Caco-2 (cell line): ENCODE data around the gene KCNH2. TPM values are rescaled to one million over a fixed set of nuclear protein-coding genes. Genes with fewer than 3 reads are reported as not detected.

Source experiments
- total RNA-seq: library from RNA; stranded (reverse); gene quantifications from 2 replicates; pipeline ENCODE4 v1.2.3, GENCODE V29; 2022

The KCNH2 gene
- total RNA-seq, 1 experiment from 2014 or later, result 0.66 TPM

Other genes with a start within 250 kb of the KCNH2 start
- gene GIMAP5, start 240.9 kb downstream of the KCNH2 start, total RNA-seq, result not detected in 2 replicates
- 31.4 and 35.8 TPM in 2 replicates for gene TMEM176B, start 178.0 kb downstream of the KCNH2 start, total RNA-seq
- gene TMEM176A, start 177.6 kb downstream of the KCNH2 start, total RNA-seq, result 38.7 and 49.6 TPM in 2 replicates
- 3.5 and 4.5 TPM in 2 replicates for gene AOC1, start 125.8 kb downstream of the KCNH2 start, total RNA-seq
- gene NOS3, start 12.7 kb upstream of the KCNH2 start, total RNA-seq, result 1.1 TPM in 1 of 2 replicates, not detected in the other
- gene ATG9B, start 46.2 kb upstream of the KCNH2 start, total RNA-seq, result 4.3 and 4.8 TPM in 2 replicates
- 30.1 and 30.8 TPM in 2 replicates for gene ABCB8, start 50.1 kb upstream of the KCNH2 start, total RNA-seq
- 0.70 and 1.1 TPM in 2 replicates for gene ASIC3, start 70.2 kb upstream of the KCNH2 start, total RNA-seq
- 23.8 and 25.2 TPM in 2 replicates for gene CDK5, start 79.6 kb upstream of the KCNH2 start, total RNA-seq
- gene SLC4A2, start 81.3 kb upstream of the KCNH2 start, total RNA-seq, result 249 and 255 TPM in 2 replicates
- 114 and 119 TPM in 2 replicates for gene FASTK, start 102.5 kb upstream of the KCNH2 start, total RNA-seq
- gene TMUB1, start 105.2 kb upstream of the KCNH2 start, total RNA-seq, result 68.1 and 75.0 TPM in 2 replicates
- 70.2 and 76.6 TPM in 2 replicates for gene AGAP3, start 108.2 kb upstream of the KCNH2 start, total RNA-seq
- not detected in 2 replicates for gene GBX1, start 189.4 kb upstream of the KCNH2 start, total RNA-seq
- not detected in 2 replicates for gene ASB10, start 208.9 kb upstream of the KCNH2 start, total RNA-seq
- not detected in 2 replicates for gene H2BK1, start 232.2 kb upstream of the KCNH2 start, total RNA-seq
- gene ABCF2, start 248.9 kb upstream of the KCNH2 start, total RNA-seq, result 50.8 and 57.8 TPM in 2 replicates